Frontal cortex (tissue), 4 donors: Measurements from ENCODE around the gene SAMM50. TPM values are rescaled to one million over a fixed set of nuclear protein-coding genes. Genes with fewer than 3 reads are reported as not detected.
"Not testable (repeated sequence)": the region's sequence is repeated elsewhere in the genome, so short reads cannot be mapped to it uniquely, and the experiment has no call there.

Experiments
- DNase-seq, 2 donors: peaks; one replicate each; pipeline ENCODE4 v3.0.0; 2012; ENCODE audit warnings: low spot score in 2 of 2
- FAIRE-seq: peaks from 2 replicates; lab custom pipeline; 2012; peaks lifted over from hg19 to GRCh38; lab: Jason Lieb, UNC
- total RNA-seq: library from RNA; depleted of rRNA; stranded (reverse); fragments of >200 nt; gene quantifications from one replicate; pipeline ENCODE4 v1.2.3, GENCODE V29; 2014
- donor health status: control.
- donor health status: control.
- donor health status: control.

Gene SAMM50
- total RNA-seq, 1 donor from 2014 or later = 32.6 TPM

DNA sequence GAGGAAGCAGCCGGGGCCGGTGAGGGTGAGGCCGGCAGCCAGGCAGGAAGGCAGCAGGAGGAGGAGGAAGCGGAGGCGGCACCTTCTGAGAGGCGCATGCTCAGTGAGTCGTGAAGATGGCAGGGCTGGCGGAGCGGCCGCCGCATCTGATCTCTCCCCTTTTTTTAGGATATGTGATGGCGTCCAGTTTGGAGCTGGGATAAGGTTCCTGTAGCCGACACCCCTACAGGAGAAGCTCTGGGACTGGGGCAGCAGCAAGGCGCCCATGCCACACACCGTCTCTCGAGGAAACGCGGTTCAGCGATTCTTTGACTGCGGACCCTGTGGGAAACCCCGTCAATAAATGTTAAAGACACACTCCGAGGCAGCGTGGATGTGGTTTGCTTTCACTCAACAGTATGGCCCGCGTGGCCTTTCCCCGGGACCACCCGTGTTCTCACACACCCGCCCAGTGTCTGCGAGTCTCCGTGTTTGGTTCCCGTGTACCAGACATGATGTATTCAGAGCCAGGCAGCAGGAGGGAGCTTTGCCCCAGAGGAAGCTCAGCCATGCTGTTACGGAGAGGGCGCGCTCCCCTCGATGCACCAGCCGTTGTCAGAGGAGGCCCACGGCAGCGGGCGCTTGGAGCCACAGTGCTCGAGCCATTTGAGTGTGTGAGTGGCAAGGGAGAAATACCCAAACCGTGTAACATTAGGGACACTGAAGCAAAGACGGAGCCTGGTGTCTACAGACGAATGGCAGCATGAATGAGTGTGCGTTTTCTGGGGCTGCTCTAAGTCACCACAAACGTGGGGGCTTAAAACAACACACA is 41.1 kb downstream of the SAMM50 start:
- no peak for FAIRE-seq
- DNase-seq = peak in 1 of 2 donors; percentile 49

DNA sequence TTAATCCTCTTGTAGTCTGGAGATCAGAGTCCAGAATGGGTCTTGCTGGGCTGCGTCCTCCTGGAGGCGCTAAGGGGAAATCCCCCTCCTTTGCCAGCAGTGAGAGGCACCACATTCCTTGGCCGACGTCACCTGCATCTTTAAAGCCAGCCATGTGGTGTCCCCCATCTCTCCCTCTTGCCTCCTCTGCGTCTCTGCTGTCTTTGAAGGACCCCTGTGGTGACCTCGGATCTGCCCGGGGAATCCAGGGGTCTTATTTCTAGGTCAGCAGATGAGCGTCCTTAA is 41.7 kb downstream of the SAMM50 start:
- no peak for FAIRE-seq
- no peak for DNase-seq

DNA sequence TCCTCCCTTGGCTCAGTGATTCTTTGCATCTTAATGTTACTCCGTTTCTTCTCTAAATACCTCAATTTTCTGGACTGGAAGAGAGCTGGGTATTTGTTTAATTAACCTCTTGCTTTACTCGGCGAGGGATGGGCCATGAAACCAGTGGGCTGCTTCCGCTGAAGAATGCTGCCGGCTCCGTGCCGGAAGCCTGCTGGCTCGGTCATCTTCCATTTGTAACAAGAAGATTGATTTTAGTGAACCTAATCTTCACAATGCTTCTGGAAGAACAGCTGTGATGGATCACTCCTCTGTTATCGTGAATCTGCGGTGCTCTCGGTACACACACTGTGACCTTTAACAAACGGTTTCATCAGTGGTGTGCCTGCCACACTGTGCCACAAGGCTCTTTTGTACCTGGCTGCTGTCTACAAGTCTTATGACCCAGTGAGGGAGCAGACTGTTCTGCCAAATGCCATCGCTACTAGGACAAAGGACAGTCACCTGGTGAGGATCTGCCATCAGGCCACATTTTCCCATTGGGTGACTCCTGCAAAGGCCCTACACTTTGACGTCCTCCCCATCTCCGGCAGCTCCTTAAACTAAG is 43.5 kb downstream of the SAMM50 start:
- FAIRE-seq = no peak
- DNase-seq = no peak

DNA sequence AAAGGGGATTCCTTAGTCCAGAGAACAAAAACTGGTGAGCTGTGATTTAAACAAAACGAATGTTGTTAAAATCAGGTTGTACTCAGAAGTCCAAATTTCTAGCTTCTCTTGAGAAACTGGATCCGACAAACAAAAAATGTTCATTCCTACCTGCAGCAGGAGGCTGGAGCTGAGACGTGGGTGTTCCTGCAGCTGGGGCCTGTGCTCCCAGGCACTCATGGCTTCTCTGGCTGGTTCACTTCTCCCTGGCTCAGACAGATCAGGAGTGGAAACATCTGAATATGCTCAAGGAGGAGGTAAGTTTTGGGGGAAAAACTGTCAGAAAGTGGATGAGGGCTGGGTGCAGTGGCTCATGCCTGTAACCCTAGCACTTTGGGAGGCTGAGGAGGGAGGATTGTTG is 44.1 kb downstream of the SAMM50 start:
- no peak for DNase-seq
- no peak for FAIRE-seq

DNA sequence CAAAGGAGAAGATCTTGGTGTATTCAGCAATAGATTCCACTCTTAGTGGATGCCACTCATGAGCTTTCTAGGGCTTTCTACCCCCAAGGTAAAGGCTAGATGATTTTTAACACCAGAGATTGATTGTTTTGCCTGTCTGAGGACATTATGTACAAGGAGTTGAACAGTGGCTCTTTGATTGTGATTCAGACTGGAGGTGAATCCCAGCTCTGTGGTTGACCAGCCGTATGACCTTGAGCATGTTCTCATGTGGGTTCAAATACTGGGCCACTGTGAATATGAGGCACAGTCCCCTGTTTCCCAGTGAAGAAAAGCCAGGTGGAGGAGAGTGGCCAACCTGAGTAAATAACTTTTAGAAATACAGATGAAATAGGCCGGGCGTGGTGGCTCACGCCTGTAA is 44.9 kb downstream of the SAMM50 start:
- no peak for FAIRE-seq
- no peak for DNase-seq

DNA sequence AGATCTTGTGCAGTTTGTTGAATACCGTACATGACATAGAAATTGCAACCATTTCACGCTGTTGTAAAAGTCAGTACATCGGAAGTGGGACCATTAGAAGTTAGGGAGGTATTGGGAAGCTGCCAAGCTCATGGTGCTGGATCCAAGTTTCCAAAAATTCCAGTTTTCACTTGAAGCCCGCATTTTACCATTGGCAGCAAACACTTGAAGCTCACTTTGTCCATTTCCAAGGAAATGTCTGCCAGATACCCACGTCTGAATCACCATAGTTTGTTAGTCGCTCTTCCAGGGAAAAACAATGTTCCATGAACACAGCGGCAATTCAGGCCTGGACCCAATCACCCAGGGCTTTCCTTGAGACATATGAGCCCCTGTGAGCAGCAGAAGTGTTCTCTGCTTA is 46.3 kb downstream of the SAMM50 start:
- FAIRE-seq (no peak), DNase-seq (no peak)

DNA sequence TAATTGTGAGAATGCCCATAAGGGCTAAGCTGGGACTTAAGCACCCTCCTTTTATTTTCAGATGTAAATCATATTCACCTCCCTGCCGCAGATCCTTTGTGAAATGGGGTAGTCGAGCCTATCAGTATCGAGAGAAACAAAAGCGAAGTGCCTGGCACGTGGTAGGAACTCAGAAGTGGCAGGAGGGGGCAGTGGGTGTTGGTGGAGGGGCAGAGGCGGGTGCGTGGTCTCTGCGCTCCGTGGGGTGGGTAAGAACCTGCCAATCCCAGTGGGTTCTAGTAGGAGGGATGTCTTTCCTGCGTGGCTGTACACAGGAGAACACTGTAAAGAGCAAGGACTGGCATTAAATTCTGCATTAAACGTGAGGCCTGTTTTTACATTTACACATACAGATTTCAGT is 47.1 kb downstream of the SAMM50 start:
- DNase-seq = no peak
- no peak for FAIRE-seq

DNA sequence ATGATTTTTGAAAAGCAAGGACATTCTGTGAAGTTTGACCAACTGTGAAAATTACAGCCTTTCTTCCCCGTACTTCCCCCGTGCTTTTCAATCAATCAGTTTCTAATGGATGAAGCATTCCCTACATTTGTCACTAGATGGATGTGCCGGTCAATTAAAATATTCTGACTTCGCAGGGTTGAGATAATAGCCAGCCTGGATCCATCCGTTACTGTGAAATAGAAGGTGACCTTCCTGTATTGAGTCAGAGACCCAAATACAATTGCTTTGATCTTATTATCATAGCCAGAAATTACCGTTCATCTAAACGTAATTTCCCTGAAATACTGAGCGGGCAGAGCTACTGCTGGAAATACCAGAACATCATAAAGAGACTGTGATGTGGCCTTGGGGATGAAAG is 47.8 kb downstream of the SAMM50 start:
- DNase-seq (no peak), FAIRE-seq (no peak)

DNA sequence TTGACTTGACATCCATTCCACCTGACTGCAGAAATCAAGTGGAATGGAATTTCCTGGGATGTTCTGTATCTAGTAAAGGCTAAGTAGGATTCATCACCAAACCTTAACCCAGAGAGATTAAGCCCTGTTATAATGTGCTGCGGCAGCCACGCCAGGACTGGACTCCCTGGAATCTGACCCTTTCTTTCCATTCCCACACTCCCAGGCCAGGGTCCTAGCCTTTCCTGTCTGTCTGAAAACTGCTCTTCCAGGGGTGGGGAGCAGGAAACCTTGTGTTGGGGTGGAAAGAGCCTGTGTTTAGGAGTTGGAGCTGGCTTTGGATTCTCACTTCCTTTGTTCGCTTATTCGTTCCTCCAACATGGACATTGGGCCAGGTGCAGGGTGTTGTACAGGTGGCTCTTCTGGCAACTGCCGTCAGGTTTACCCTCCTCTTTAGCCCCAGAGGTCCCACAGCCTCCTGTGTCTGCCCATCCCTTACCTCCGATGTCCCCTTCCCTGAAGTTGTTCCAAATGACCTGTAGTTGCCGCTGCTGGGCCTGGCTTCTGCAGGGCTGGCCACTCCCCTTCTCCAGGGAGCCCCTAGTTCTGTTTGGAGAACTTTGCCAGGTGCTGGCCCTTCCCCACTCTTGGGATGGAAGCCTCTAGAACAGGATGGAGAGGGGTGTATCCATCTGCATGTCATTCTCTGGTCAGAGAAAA is 48.3 kb downstream of the SAMM50 start:
- FAIRE-seq (no peak), DNase-seq (no peak)

DNA sequence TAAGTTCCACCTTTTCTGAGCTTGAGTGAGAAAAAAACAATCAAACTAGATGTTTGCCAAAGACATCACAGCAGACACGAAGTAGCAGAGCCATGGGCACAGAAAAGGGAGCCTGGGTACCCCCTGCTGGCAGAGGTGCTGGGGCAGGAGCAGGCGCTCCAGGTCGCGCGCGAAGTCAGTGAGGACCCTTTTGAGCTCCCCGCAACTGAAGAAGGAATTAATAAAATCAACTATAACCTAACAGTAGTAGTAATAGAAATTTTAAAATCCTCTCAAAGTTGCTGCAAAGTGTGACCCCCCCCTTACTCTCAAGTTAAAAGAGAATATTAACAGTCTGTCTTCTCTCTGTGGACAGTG is 48.8 kb downstream of the SAMM50 start:
- DNase-seq (no peak), FAIRE-seq (no peak)

DNA sequence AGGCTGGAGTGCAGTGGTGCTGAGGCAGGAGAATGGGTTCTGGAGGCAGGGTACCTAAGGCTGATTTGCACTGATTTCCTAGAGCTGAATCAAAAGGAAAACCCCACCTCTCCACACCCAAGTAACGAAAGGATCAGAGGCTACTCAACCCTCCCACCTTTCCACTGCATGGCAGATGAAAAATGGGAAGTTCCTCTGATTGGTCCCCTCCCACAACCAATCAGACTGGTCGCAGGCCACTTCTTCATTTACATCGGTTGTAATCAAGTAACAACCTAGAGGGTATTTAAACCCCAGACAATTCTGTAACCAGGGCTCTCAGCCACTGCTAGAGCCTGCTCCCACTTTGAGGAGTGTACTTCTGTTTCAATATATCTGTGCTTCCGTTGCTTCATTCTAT is 50.3 kb downstream of the SAMM50 start:
- DNase-seq = no peak
- no peak for FAIRE-seq

DNA sequence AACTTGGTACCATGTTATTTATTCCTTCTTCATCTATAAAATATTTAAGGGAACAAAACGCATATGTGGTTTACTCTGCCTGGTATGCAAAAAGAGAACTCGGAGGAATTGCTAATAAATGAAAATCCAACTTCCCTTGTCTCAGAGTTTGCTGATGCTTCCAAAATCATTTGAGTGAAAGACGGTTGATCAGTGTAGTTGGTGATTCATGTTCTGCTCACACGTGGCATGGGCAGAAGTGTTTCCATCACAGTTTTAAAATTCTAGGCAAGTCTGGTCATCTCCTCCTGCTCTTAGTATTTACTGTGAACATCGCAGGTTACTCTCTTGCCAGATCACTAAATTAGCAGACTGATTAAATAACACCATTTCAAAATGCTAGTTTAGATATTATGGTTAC is 56.9 kb downstream of the SAMM50 start:
- FAIRE-seq (no peak), DNase-seq (no peak)

DNA sequence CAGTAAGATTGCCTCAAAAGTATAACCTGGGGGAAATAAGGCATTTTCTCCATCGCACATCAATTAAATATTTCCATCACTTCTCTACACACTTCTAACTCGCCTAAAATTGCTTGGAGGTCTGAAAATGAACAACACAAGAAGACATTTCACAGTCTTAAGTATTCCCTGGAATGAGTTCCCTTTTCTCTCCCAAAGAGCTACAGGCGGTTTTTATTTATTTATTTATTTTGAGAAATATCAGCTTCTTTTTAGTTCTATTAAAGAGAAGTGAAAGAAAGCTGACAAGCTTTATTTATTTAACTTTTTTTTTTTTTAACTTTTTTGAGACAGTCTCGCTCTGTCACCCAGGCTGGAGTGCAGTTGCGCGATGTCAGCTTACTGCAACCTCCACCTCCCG is 57.3 kb downstream of the SAMM50 start:
- FAIRE-seq (no peak), DNase-seq (no peak)

DNA sequence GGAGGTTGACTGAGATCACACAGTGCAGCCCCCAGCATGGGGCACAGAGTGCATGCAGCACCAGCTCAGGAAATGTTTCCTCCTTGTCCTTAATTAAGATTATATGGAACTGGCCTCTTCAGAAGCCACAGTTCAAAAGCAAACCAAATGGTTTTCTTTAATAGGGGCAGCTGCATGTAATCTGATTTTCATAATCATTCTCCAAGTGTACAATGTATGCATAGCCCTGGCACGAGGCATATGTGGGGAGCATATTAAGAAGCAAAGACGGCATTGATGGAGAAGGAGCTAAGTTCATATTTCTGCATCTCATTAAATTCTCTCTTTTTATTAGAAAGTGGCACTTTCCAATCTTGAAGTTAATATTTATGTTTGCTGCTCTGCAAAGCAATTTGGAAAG is 59.0 kb downstream of the SAMM50 start:
- FAIRE-seq = no peak
- DNase-seq = no peak

DNA sequence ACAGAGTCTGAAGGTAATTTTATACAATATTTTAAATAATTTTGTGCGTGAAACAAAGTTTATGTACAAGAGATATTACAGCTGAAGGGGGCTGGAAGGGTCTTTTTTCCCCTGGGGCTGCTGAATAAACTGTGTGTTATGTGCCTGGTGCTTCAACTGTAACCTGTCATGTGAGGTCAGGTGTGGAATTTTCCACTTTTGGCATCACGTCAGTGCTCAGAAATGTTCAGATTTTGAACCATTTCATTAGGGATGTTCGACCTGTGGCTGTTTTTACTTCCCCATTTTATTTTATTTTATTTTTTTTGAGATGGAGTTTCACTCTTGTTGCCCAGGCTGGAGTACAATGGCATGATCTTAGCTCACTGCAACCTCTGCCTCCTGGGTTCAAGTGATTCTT is 61.3 kb downstream of the SAMM50 start:
- not testable (repeated sequence) for FAIRE-seq

DNA sequence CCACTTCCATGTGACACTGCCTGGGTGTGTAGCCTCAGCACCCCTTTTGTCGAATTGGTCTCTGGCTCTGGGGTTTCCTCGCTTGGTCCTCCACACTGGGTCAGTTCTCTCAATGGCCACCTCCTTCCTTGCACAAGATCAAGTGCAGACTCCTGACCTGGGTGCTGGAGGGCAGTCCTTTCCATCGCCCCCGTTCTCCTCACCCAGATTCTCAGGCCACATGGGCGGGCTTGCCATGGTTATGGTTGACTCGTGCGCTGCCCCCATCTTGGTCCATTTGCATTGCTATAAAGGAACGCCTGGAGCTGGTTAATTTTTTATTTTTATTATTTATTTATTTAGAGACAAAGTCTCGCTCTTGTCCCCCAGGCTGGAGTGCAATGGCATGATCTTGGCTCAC is 63.4 kb downstream of the SAMM50 start:
- FAIRE-seq (no peak), DNase-seq (no peak)

More for the DNA sequence above, 61.3 kb downstream of the SAMM50 start:
- not testable (repeated sequence) for DNase-seq

DNA sequence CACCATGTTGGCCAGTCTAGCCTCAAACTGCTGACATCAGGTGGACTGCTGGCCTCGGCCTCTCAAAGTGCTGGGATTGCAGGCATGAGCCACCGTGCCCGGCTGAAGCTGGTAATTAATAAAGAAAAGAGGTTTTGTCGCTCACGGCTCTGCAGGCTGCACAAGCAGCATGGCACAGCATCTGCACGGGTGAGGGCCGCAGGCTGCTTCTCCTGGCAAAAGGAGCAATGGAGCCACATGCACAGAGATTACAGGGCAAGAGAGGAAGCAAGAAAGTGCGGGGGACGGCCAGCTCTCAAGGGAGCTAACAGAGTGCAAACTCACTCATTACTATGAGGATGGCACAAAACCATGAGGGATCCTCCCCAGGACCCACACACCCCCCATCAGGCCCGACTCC is 64.2 kb downstream of the SAMM50 start:
- no peak for FAIRE-seq
- no peak for DNase-seq

DNA sequence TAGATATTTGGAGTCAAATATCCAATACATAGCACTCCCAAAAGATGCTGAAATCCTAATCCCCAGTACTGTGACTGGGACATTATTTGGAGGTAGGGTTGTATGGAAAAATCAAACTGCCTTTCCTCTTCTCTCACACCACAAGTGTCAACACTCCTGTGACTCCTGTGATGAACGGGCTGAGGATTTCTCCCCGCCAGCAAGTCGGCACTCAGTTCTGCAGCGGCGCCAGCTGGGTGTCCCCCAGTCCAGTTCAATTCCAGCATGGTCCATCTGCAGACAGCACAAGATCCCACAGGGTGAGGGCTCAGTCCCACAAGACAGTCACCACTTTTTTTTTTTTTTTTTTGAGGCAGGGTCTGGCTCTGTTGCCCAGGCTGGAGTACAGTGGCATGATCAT is 64.6 kb downstream of the SAMM50 start:
- FAIRE-seq (no peak), DNase-seq (no peak)

DNA sequence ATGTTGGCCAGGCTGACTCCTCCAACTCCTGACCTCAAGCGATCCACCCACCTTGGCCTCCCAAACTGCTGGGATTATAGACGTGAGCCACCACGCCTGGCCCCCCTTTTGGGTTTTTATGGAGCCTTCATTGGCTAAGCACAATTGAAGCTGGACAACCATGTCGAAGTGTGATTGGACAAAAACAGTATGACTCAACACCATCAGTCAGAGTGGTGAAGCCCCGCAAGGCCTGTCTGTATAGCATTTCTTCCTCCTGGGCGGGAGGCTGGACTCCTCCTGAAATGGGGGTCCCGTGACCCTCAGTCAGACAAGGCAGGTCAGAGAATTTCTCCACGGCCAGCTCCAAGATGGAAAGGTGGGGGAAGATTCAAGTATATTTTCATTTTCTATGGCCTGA is 65.7 kb downstream of the SAMM50 start:
- no peak for FAIRE-seq

DNA sequence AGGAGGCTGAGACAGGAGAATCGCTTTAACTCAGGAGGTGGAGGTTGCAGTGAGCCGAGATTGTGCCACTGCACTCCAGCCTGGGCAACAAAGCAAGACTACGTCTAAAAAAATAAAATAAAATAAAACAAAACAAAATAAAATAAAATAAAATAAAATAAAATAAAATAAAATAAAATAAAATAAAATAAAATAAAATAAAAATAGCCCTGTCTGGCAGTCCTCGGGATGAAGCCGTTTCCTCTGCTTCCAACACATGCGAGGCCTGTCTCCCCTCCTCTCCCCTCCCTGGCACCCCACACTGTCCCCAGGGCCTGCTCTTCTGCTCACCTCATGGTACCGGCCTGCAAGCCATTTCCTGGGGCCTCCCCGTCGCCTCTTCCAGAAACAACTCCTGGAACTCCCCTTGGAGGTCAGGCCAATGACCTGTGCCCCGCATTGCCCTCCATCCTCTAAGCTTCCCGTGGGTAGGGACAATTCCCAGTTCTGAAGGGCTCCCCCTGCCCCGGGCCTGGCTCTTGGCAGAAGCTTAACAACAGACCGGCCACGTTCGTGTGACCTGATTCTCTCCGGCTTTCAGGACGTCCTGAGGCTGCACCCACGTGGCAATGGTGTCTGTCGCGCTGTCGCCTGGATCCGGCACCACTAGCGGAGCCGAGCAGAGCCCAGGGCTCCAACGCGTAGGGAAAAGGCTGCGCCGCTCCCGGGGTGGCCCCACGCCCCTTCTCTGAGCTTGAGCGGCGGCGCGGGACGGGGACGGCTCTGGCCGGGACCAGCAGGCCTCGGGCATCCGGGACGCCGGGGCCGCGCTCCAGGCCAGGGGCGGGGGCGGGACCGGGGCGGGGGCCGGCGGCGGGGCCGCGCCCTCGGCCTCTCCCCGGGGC is 68.4 kb downstream of the SAMM50 start:
- DNase-seq (peak; percentile 34 to 68), FAIRE-seq (no peak)

More for the DNA sequence above, 65.7 kb downstream of the SAMM50 start:
- DNase-seq = no peak
